Tibial nerve (tissue), 4 donors: ENCODE data around the gene H6PD.

ENCODE experiments used
- EP300 ChIP-seq, 2 donors: sonication (generic); formaldehyde crosslinking; IDR thresholded peaks; one replicate each; pipeline ENCODE4 v1.6.1; 2017; ENCODE audit warnings: antibody characterized with exemption in 2 of 2, mild to moderate bottlenecking in 1 of 2
- POLR2A ChIP-seq, 2 donors: fragments of 450-650 bp; IDR thresholded peaks; one replicate each; pipeline ENCODE4 v1.6.1; 2017; ENCODE audit warnings: antibody characterized with exemption in 2 of 2, mild to moderate bottlenecking in 2 of 2, moderate library complexity in 2 of 2
- TF ChIP-seq, protein P1 (sequence below), 5 experiments: fragments of 200-600 bp in 3 of 5; fragments of 450-650 bp in 2 of 5; sonication (generic) in 3 of 5; IDR thresholded peaks; one replicate each; pipeline ENCODE4 v1.5.1; 2016 to 2019; ENCODE audit warnings: antibody characterized with exemption in 5 of 5, mild to moderate bottlenecking in 3 of 5, moderate library complexity in 2 of 5

DNA sequence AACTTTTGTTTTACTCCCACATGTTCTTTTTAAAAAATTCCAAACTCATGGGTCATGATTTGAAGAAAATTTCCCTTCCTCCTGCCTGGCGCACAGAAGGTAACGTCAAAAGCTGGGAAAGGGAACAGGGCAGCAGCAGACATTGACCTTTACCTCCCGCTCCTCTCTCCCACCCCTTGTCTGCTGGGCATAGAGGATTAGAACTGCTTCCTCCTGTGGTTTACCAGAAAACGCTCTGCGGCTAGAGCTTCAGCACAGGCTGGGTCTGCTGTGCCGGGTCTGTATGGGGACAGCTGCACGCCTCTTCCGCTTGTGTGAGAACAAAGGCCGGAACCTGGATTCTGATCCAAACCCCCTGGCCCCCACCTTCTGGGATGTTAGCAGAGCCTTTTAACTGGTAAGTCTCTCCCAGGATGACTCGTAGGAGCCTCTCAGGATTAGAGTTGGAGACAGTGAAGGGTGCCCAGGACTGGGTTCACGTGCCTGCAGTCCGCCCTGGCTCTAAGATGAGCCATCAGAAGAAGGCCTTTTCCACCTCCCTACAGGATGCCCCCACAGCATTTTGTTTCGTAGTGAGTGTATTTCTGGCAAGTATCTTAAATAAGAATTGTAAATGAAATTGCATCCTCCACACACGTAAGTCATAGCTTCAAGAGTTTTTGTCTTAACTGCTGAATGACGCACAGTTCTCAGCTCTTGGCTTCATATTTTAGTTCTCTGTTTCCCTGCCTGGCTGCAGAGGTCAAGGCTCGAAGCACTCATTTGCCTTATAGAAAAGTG lies 5.2 kb downstream of the H6PD start:
- TF ChIP-seq EP300 (IDR thresholded peaks at IDR 0.05) (peak; percentile 36 to 78), POLR2A (IDR thresholded peaks at IDR 0.05) (no peak)
- TF ChIP-seq, protein P1, sequence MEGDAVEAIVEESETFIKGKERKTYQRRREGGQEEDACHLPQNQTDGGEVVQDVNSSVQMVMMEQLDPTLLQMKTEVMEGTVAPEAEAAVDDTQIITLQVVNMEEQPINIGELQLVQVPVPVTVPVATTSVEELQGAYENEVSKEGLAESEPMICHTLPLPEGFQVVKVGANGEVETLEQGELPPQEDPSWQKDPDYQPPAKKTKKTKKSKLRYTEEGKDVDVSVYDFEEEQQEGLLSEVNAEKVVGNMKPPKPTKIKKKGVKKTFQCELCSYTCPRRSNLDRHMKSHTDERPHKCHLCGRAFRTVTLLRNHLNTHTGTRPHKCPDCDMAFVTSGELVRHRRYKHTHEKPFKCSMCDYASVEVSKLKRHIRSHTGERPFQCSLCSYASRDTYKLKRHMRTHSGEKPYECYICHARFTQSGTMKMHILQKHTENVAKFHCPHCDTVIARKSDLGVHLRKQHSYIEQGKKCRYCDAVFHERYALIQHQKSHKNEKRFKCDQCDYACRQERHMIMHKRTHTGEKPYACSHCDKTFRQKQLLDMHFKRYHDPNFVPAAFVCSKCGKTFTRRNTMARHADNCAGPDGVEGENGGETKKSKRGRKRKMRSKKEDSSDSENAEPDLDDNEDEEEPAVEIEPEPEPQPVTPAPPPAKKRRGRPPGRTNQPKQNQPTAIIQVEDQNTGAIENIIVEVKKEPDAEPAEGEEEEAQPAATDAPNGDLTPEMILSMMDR (IDR thresholded peaks at IDR 0.05), result peak in 1 of 5 experiments; percentile 8
